Spleen (tissue), 7 donors: Measurements from ENCODE around the gene IL36RN.

Experiments used
- POLR2A ChIP-seq, 3 donors: fragments of 450-650 bp; IDR thresholded peaks; one replicate each; pipeline ENCODE4 v1.5.1; 2017; ENCODE audit warnings: antibody characterized with exemption in 3 of 3, mild to moderate bottlenecking in 1 of 3
- TF ChIP-seq, protein P1 (sequence below), 11 experiments: fragments of 200-600 bp in 7 of 11; fragments of 450-650 bp in 4 of 11; sonication (generic) in 4 of 11; IDR thresholded peaks in 8 of 11; conservative IDR thresholded peaks in 3 of 11; 1 replicate in 7 of 11; 2 replicates in 4 of 11; pipeline versions ENCODE4 v1.4.0 to v1.8.0; 2016 to 2021; ENCODE audit warnings: antibody characterized with exemption in 11 of 11, inconsistent platforms in 4 of 11, mild to moderate bottlenecking in 1 of 11
- donor health status: DM: no; HTN: no; CAD: no; lungs with moderate emphysema.
- donor health status: DM: no; HTN: no; CAD: no.
- donor health status: DM: no; HTN: no; CAD: no.

GRCh38 chr2:113076954-113077669, 18.1 kb downstream of the IL36RN start:
- TF ChIP-seq, protein P1, sequence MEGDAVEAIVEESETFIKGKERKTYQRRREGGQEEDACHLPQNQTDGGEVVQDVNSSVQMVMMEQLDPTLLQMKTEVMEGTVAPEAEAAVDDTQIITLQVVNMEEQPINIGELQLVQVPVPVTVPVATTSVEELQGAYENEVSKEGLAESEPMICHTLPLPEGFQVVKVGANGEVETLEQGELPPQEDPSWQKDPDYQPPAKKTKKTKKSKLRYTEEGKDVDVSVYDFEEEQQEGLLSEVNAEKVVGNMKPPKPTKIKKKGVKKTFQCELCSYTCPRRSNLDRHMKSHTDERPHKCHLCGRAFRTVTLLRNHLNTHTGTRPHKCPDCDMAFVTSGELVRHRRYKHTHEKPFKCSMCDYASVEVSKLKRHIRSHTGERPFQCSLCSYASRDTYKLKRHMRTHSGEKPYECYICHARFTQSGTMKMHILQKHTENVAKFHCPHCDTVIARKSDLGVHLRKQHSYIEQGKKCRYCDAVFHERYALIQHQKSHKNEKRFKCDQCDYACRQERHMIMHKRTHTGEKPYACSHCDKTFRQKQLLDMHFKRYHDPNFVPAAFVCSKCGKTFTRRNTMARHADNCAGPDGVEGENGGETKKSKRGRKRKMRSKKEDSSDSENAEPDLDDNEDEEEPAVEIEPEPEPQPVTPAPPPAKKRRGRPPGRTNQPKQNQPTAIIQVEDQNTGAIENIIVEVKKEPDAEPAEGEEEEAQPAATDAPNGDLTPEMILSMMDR (IDR thresholded peaks at IDR 0.05 in 8 of 11, conservative IDR thresholded peaks at IDR 0.05 in 3 of 11): no peak
- TF ChIP-seq POLR2A (IDR thresholded peaks at IDR 0.05): no peak
